ENCODE results near the gene ICAM4. TPM values are rescaled to one million over a fixed set of nuclear protein-coding genes. Genes with fewer than 3 reads are reported as not detected.
A peak's percentile ranks its signal among the peaks of the same experiment; 100 is the strongest.

Gene ICAM4
- total and polyA plus RNA-seq, 9 of the 15 experiments (the other 6 are each of a cell fraction or from before 2014, with no cell fraction given): 14.1 to 86.1 (median 29.6) TPM

DNA sequence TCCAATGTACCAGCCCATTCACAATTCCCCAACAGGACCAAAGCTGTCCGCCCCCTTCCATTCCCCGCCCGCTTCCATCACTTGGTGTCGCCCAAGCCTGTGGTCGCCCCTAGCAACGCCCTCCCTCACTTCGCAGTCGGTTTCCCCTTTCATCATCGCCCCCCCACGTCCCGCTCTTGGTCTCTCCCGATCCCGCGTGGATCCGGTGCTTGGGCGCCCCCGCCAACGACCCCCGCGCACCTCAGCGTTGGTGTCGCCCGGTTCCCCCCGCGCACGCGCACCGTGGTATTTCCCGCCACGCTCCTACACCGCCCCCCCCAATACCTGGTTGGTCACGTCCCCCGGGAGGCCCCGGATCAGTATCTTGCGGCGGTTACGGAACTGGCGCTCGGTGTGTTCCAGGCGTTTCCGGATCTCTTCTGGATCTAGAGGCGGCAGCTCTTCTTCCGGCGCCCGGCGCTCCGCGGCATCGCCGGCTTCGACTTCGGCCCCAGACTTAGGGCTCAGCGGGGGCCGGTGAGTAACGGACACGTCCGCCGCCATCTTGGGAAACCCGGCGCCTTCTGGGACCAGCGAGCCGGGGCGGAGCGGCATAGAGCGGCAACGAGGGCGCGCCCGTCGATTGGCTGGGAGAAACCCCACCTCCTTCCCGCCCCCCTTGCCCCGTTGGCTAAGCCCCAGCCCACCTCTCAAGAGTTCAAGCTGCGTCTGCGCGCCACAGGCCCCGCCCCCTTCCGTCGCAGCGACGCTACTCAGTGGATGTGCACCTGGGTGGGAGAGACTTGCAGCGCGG, 46.4 kb downstream of the ICAM4 start, which contains the start of gene RAVER1:
Gene RAVER1, minus strand, starts transcription at position 565 of the 793 bp plus-strand sequence. Its CDS starts 22 bp downstream, at position 543.
- DNase-seq (ENCODE audit: extremely low read depth in 1 of 4, low spot score in 3 of 4) (peak; percentile 96 to 99 (median 98)), FAIRE-seq (peak; percentile 99), ATAC-seq (peak; percentile 91)
- Histone ChIP-seq H3K36me3 (ENCODE audit: control insufficient read depth, insufficient read depth, low read length) (peaks cover 40% of the 10 kb centered on the region), H2AFZ (ENCODE audit: low read depth, low read length) (peak within 1 kb of the TSS; percentile 86), H3K4me3 (peak within 1 kb of the TSS; percentile 93), H3K9ac (ENCODE audit: insufficient read depth in 1 of 2, low read depth in 2 of 2, low read length in 2 of 2) (peak within 1 kb of the TSS; percentile 96 to 99), H3K9me1 (ENCODE audit: control insufficient read depth, insufficient read depth, low read length) (no peaks in the 10 kb centered on the region), H4K20me1 (replicated peaks; ENCODE audit: control insufficient read depth, insufficient read depth, low read length) (peaks cover 10% of the 10 kb centered on the region; the same call in 1 of the 2 replicates), H3K9me3 (replicated peaks; ENCODE audit: control insufficient read depth, insufficient read depth, low read depth, low read length) (no peaks in the 10 kb centered on the region), H3K4me2 (ENCODE audit: insufficient read depth, low read length) (peak within 1 kb of the TSS; percentile 92), H3K27me3 (ENCODE audit: control insufficient read depth in 2 of 2, insufficient read depth in 2 of 2, low read length in 2 of 2) (no peaks in the 10 kb centered on the region), H3K4me1 (replicated peaks in 1 of 2; ENCODE audit: control insufficient read depth in 2 of 2, insufficient read depth in 2 of 2, low read length in 2 of 2) (peaks cover 15 to 54% of the 10 kb centered on the region in 2 experiments; a peak in 4 of 5 replicates), H3K79me2 (ENCODE audit: control insufficient read depth, insufficient read depth, low read length) (peaks cover 72% of the 10 kb centered on the region), H3K27ac (ENCODE audit: extremely low read depth, low read depth, low read length) (peak within 1 kb of the TSS; percentile 98)
- BruUV-seq (replicated peaks): TSS peak; percentile 66
- ChIA-PET POLR2A (interaction anchor here (0.6 to 3.9 kb wide), 15 partner anchors 9 to 234 kb away, joined by 3 to 29 read pairs (median 6); partner anchors contain the start of genes FDX2, ICAM5 and TYK2), CTCF (ENCODE audit: low intra/inter-chr PET ratio) (no interaction called here)
- in situ Hi-C loops (cut with MboI) (no loop called here), intact Hi-C loops (cut with micrococcal nuclease) (loop anchor here (1.0 to 2.0 kb wide), 4 partner anchors 17 to 246 kb away; partner anchors contain the start of genes FDX2, ICAM1, ICAM5 and SHFL)
- whole genome bisulfite sequencing (ENCODE audit: insufficient coverage, low coverage, missing lambda C conversion rate): under 1% methylated on average over 49 of the region's 82 CpGs
- TF ChIP-seq CBX3 (IDR thresholded peaks at IDR 0.05; ENCODE audit: borderline replicate concordance in 1 of 2, low read length in 2 of 2) (0 out of 3 replicates have a peak, but pooled peaks of 1 of the 2 experiments have one; percentile 22), MEIS2 (IDR thresholded peaks at IDR 0.05; ENCODE audit: partially characterized antibody) (peak; percentile 29), FIP1L1 (IDR thresholded peaks at IDR 0.05; ENCODE audit: low read depth, low read length, poor library complexity, severe bottlenecking) (peak; percentile 62), SIRT6 (IDR thresholded peaks at IDR 0.05; ENCODE audit: low read depth, low read length) (no peak), ZNF551 (CRISPR knock-in tag; IDR thresholded peaks at IDR 0.05) (no peak), TEAD4 (IDR thresholded peaks at IDR 0.05; ENCODE audit: low read length) (peak; percentile 19; the same call in 1 of the 2 replicates), TEAD4 (CRISPR knock-in tag; IDR thresholded peaks at IDR 0.05; ENCODE audit: borderline replicate concordance) (no peak), ZBTB17 (CRISPR knock-in tag; IDR thresholded peaks at IDR 0.05) (peak; percentile 44; the same call in 1 of the 2 replicates), RB1 (IDR thresholded peaks at IDR 0.05; ENCODE audit: low read depth) (peak; percentile 72; the same call in 1 of the 2 replicates), TGIF2 (CRISPR knock-in tag; IDR thresholded peaks at IDR 0.05) (no peak)
- TF ChIP-seq, protein P1, sequence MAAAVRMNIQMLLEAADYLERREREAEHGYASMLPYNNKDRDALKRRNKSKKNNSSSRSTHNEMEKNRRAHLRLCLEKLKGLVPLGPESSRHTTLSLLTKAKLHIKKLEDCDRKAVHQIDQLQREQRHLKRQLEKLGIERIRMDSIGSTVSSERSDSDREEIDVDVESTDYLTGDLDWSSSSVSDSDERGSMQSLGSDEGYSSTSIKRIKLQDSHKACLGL (CRISPR knock-in tag; IDR thresholded peaks at IDR 0.05; ENCODE audit: borderline replicate concordance, poor library complexity, severe bottlenecking): peak; percentile 50
- TF ChIP-seq, protein P2, sequence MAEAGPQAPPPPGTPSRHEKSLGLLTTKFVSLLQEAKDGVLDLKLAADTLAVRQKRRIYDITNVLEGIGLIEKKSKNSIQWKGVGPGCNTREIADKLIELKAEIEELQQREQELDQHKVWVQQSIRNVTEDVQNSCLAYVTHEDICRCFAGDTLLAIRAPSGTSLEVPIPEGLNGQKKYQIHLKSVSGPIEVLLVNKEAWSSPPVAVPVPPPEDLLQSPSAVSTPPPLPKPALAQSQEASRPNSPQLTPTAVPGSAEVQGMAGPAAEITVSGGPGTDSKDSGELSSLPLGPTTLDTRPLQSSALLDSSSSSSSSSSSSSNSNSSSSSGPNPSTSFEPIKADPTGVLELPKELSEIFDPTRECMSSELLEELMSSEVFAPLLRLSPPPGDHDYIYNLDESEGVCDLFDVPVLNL (CRISPR knock-in tag; IDR thresholded peaks at IDR 0.05; ENCODE audit: low read depth): peak; percentile 85
- TF ChIP-seq, protein P3, sequence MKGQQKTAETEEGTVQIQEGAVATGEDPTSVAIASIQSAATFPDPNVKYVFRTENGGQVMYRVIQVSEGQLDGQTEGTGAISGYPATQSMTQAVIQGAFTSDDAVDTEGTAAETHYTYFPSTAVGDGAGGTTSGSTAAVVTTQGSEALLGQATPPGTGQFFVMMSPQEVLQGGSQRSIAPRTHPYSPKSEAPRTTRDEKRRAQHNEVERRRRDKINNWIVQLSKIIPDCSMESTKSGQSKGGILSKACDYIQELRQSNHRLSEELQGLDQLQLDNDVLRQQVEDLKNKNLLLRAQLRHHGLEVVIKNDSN (CRISPR knock-in tag; IDR thresholded peaks at IDR 0.05): peak; percentile 28; the same call in 1 of the 2 replicates
- TF ChIP-seq, protein P4, sequence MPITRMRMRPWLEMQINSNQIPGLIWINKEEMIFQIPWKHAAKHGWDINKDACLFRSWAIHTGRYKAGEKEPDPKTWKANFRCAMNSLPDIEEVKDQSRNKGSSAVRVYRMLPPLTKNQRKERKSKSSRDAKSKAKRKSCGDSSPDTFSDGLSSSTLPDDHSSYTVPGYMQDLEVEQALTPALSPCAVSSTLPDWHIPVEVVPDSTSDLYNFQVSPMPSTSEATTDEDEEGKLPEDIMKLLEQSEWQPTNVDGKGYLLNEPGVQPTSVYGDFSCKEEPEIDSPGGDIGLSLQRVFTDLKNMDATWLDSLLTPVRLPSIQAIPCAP (CRISPR knock-in tag; IDR thresholded peaks at IDR 0.05; ENCODE audit: borderline replicate concordance): no peak
- TF ChIP-seq, protein P5, sequence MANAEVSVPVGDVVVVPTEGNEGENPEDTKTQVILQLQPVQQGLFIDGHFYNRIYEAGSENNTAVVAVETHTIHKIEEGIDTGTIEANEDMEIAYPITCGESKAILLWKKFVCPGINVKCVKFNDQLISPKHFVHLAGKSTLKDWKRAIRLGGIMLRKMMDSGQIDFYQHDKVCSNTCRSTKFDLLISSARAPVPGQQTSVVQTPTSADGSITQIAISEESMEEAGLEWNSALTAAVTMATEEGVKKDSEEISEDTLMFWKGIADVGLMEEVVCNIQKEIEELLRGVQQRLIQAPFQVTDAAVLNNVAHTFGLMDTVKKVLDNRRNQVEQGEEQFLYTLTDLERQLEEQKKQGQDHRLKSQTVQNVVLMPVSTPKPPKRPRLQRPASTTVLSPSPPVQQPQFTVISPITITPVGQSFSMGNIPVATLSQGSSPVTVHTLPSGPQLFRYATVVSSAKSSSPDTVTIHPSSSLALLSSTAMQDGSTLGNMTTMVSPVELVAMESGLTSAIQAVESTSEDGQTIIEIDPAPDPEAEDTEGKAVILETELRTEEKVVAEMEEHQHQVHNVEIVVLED (CRISPR knock-in tag; IDR thresholded peaks at IDR 0.05): peak; percentile 70
